H9 (cell line): ENCODE results near the gene GCAT. TPM values are rescaled to one million over a fixed set of nuclear protein-coding genes. Genes with fewer than 3 reads are reported as not detected.

Experiments
- DNase-seq: peaks from one replicate; pipeline ENCODE4 v3.0.0-alpha.2; 2017
- H2AFZ ChIP-seq: one replicate; pipeline ENCODE4 v1.6.1; 2013; ENCODE audit warnings: mild to moderate bottlenecking, low read length, control low read depth, moderate library complexity
- H2AK5ac ChIP-seq: 2 replicates; pipeline ENCODE4 v1.6.1; 2013; ENCODE audit warnings: low read length, control low read depth, mixed read lengths; ENCODE audit not compliant: insufficient read length
- H2BK120ac ChIP-seq: one replicate; pipeline ENCODE4 v1.6.1; 2013; ENCODE audit warnings: low read depth, mild to moderate bottlenecking, low read length, control low read depth, inconsistent platforms; ENCODE audit not compliant: poor library complexity, severe bottlenecking
- H2BK12ac ChIP-seq: 2 replicates; pipeline ENCODE4 v1.6.1; 2013; ENCODE audit warnings: low read length, control low read depth, mixed read lengths, low read depth; ENCODE audit not compliant: insufficient read length
- H2BK15ac ChIP-seq: 2 replicates; pipeline ENCODE4 v1.6.1; 2013; ENCODE audit warnings: low read depth, low read length, control low read depth
- H2BK20ac ChIP-seq: one replicate; pipeline ENCODE4 v1.6.1; 2013; ENCODE audit warnings: low read depth, mild to moderate bottlenecking, low read length, control low read depth, inconsistent platforms; ENCODE audit not compliant: poor library complexity, severe bottlenecking
- H2BK5ac ChIP-seq: 2 replicates; pipeline ENCODE4 v1.6.1; 2013; ENCODE audit warnings: low read length, control low read depth, mixed read lengths; ENCODE audit not compliant: insufficient read length
- H3K14ac ChIP-seq: 2 replicates; pipeline ENCODE4 v1.6.1; 2013; ENCODE audit warnings: low read length, control low read depth; ENCODE audit not compliant: insufficient read depth
- H3K18ac ChIP-seq: 2 replicates; pipeline ENCODE4 v1.6.1; 2013; ENCODE audit warnings: low read depth, mild to moderate bottlenecking, mixed read lengths, low read length, control low read depth; ENCODE audit not compliant: insufficient read length
- H3K23ac ChIP-seq: 2 replicates; pipeline ENCODE4 v1.6.1; 2013; ENCODE audit warnings: low read length, control low read depth, mixed read lengths, low read depth; ENCODE audit not compliant: insufficient read length
- H3K23me2 ChIP-seq: 2 replicates; pipeline ENCODE4 v1.6.1; 2013; ENCODE audit warnings: low read depth, mild to moderate bottlenecking, mixed read lengths, low read length, control low read depth; ENCODE audit not compliant: insufficient read length, poor library complexity, severe bottlenecking
- H3K27ac ChIP-seq: 2 replicates; pipeline ENCODE4 v1.5.1; 2013; ENCODE audit warnings: low read length, control low read depth, mixed read lengths, low read depth; ENCODE audit not compliant: insufficient read length
- H3K27me3 ChIP-seq: 2 replicates; pipeline ENCODE4 v1.6.1; 2013; ENCODE audit warnings: low read length, control low read depth, inconsistent platforms; ENCODE audit not compliant: insufficient read depth
- H3K4ac ChIP-seq: 2 replicates; pipeline ENCODE4 v1.6.1; 2013; ENCODE audit warnings: low read depth, mild to moderate bottlenecking, control low read depth, inconsistent platforms, low read length, moderate library complexity
- H3K4me1 ChIP-seq: 2 replicates; pipeline ENCODE4 v1.6.1; 2013; ENCODE audit warnings: low read length, control low read depth, inconsistent platforms; ENCODE audit not compliant: insufficient read depth
- H3K4me2 ChIP-seq: 2 replicates; pipeline ENCODE4 v1.6.1; 2013; ENCODE audit warnings: low read length, control low read depth, mixed read lengths; ENCODE audit not compliant: insufficient read length, insufficient read depth
- H3K56ac ChIP-seq: 2 replicates; pipeline ENCODE4 v1.6.1; 2013; ENCODE audit warnings: low read depth, mild to moderate bottlenecking, mixed read lengths, low read length, control low read depth; ENCODE audit not compliant: insufficient read length
- H3K79me1 ChIP-seq: 2 replicates; pipeline ENCODE4 v1.6.1; 2013; ENCODE audit warnings: low read depth, mild to moderate bottlenecking, moderate library complexity, low read length, control low read depth, inconsistent platforms; ENCODE audit not compliant: insufficient read depth, poor library complexity, severe bottlenecking
- H3K79me2 ChIP-seq: 2 replicates; pipeline ENCODE4 v1.6.1; 2013; ENCODE audit warnings: low read length, control low read depth, inconsistent platforms; ENCODE audit not compliant: insufficient read depth
- H3K9ac ChIP-seq: 2 replicates; pipeline ENCODE4 v1.6.1; 2013; ENCODE audit warnings: low read length, control low read depth, mixed read lengths; ENCODE audit not compliant: insufficient read length; ENCODE audit errors: extremely low read depth
- H3K9me3 ChIP-seq: one replicate; pipeline ENCODE4 v1.6.1; 2013; ENCODE audit warnings: low read depth, low read length, inconsistent platforms; ENCODE audit not compliant: control insufficient read depth
- H3T11ph ChIP-seq: one replicate; pipeline ENCODE4 v1.6.1; 2013; ENCODE audit warnings: mild to moderate bottlenecking, low read length, control low read depth, inconsistent platforms
- H4K20me1 ChIP-seq: one replicate; pipeline ENCODE4 v1.6.1; 2013; ENCODE audit not compliant: control insufficient read depth, insufficient read length, insufficient read depth
- H4K5ac ChIP-seq: 2 replicates; pipeline ENCODE4 v1.6.1; 2013; ENCODE audit warnings: low read depth, mild to moderate bottlenecking, mixed read lengths, low read length, control low read depth; ENCODE audit not compliant: insufficient read length
- H4K8ac ChIP-seq: replicated peaks from 2 replicates; pipeline ENCODE4 v1.6.1; 2013; ENCODE audit warnings: low read length, control low read depth, mixed read lengths, low read depth; ENCODE audit not compliant: insufficient read length
- H4K91ac ChIP-seq: 2 replicates; pipeline ENCODE4 v1.6.1; 2013; ENCODE audit warnings: low read depth, mild to moderate bottlenecking, moderate library complexity, mixed read lengths, low read length, control low read depth; ENCODE audit not compliant: insufficient read length
- H3K27ac Mint-ChIP-seq, 3 experiments: 2 replicates in 2 of 3; 3 replicates in 1 of 3; pipeline ENCODE4 v1.8.0; 2020 to 2021; ENCODE audit warnings: mixed read lengths in 3 of 3, mild to moderate bottlenecking in 1 of 3, moderate library complexity in 1 of 3
- H3K27me3 Mint-ChIP-seq: 2 replicates; pipeline ENCODE4 v1.8.0; 2021; ENCODE audit warnings: low read depth, mild to moderate bottlenecking, moderate library complexity, mixed read lengths
- H3K36me3 Mint-ChIP-seq, 3 experiments: 2 replicates in 2 of 3; 3 replicates in 1 of 3; pipeline ENCODE4 v1.8.0; 2020 to 2021; ENCODE audit warnings: low read depth in 3 of 3, mixed read lengths in 3 of 3; ENCODE audit not compliant: insufficient read depth in 1 of 3
- H3K4me1 Mint-ChIP-seq, 2 experiments: 2 replicates each; pipeline ENCODE4 v1.8.0; 2020; ENCODE audit warnings: mixed read lengths in 2 of 2
- H3K4me3 Mint-ChIP-seq, 2 experiments: 2 replicates in 1 of 2; 3 replicates in 1 of 2; pipeline ENCODE4 v1.8.0; 2020 to 2021; ENCODE audit warnings: mild to moderate bottlenecking in 2 of 2, mixed read lengths in 2 of 2, moderate library complexity in 1 of 2
- H3K9me3 Mint-ChIP-seq, 2 experiments: 2 replicates in 1 of 2; 3 replicates in 1 of 2; pipeline ENCODE4 v1.8.0; 2020; ENCODE audit warnings: mild to moderate bottlenecking in 2 of 2, mixed read lengths in 2 of 2, moderate library complexity in 1 of 2
- CTCF ChIP-seq: fragments of 200-600 bp; sonication (generic); conservative IDR thresholded peaks from 3 replicates; pipeline ENCODE4 v1.8.0; 2021; ENCODE audit warnings: antibody characterized with exemption, mild to moderate bottlenecking
- WGBS: extraction: QIAGEN DNeasy Blood & Tissue Kit; methylation state at CpG from one replicate; pipeline ENCODE4 v1.1.7; 2013; ENCODE audit warnings: missing lambda C conversion rate, low lambda C conversion rate, mixed read lengths; ENCODE audit not compliant: insufficient read length; ENCODE audit errors: extremely low coverage; 5-methylcytosine and 5-hydroxymethylcytosine counted together
- total RNA-seq: library from RNA; stranded (reverse); gene quantifications from 2 replicates; pipeline ENCODE4 v1.2.1, GENCODE V29; 2021

GCAT gene
- total RNA-seq, 1 experiment from 2014 or later: 26.9 TPM

- no peak for TF ChIP-seq CTCF
- no peaks in the 10 kb centered on the region for H3K79me2 ChIP-seq
- H2AK5ac ChIP-seq: no peak overlapping the region
- H3K14ac ChIP-seq: no peak overlapping the region
- no peak overlapping the region for H4K8ac ChIP-seq
- H3K27me3 Mint-ChIP-seq: no peaks in the 10 kb centered on the region; the same call in none of the 2 replicates
- no peak overlapping the region for H3T11ph ChIP-seq
- H3K23ac ChIP-seq: no peak overlapping the region
- no peak overlapping the region for H3K4ac ChIP-seq
- H3K27ac Mint-ChIP-seq: no peak overlapping the region
- H4K91ac ChIP-seq: no peak overlapping the region
- H2BK12ac ChIP-seq: no peak overlapping the region
- no peak overlapping the region for H3K27ac ChIP-seq
- H2BK20ac ChIP-seq: no peak overlapping the region
- H4K5ac ChIP-seq: no peak overlapping the region
- H3K9ac ChIP-seq: no peak overlapping the region
- no peak for DNase-seq
- 0 out of 4 replicates have a peak, but pooled peaks cover 0 to 1% of the 10 kb centered on the region in 2 experiments for H3K4me1 Mint-ChIP-seq
- H3K4me1 ChIP-seq: no peaks in the 10 kb centered on the region
- H3K23me2 ChIP-seq: no peaks in the 10 kb centered on the region
- no peak overlapping the region for H2AFZ ChIP-seq
- WGBS: no CpG with 5 or more reads among the region's 3 CpGs
- no peaks in the 10 kb centered on the region for H3K79me1 ChIP-seq
- H3K9me3 ChIP-seq: no peaks in the 10 kb centered on the region
- no peak overlapping the region for H3K4me2 ChIP-seq
- no peaks in the 10 kb centered on the region for H3K9me3 Mint-ChIP-seq
- peaks cover 18 to 70% (median 69%) of the 10 kb centered on the region in 3 experiments; a peak in 6 of 7 replicates for H3K36me3 Mint-ChIP-seq
- H2BK15ac ChIP-seq: no peak overlapping the region
- H3K56ac ChIP-seq: no peak overlapping the region
- no peaks in the 10 kb centered on the region for H4K20me1 ChIP-seq
- H2BK120ac ChIP-seq: no peak overlapping the region
- H3K18ac ChIP-seq: no peak overlapping the region
- no peaks in the 10 kb centered on the region; the same call in 1 of the 2 replicates for H3K27me3 ChIP-seq
- H3K4me3 Mint-ChIP-seq: no peak overlapping the region
- H2BK5ac ChIP-seq: no peak overlapping the region
These were observed 47.6 kb upstream of the GCAT start for GRCh38 chr22:37760152-37760551.
